GM19351 (cell line): ENCODE results near the gene SEPTIN2.
"Not testable (repeated sequence)": the region's sequence is repeated elsewhere in the genome, so short reads cannot be mapped to it uniquely, and the experiment has no call there.

Experiments used
- ATAC-seq: cut with Tn5 transposase; IDR thresholded peaks from one replicate; pipeline ENCODE4 v1.9.1; 2021; ENCODE audit warnings: mild to moderate bottlenecking, moderate library complexity; ENCODE audit not compliant: unreplicated experiment

SEPTIN2 gene

GRCh38 chr2:241349941-241350340, 34.2 kb downstream of the SEPTIN2 start:
- ATAC-seq = no peak

DNA sequence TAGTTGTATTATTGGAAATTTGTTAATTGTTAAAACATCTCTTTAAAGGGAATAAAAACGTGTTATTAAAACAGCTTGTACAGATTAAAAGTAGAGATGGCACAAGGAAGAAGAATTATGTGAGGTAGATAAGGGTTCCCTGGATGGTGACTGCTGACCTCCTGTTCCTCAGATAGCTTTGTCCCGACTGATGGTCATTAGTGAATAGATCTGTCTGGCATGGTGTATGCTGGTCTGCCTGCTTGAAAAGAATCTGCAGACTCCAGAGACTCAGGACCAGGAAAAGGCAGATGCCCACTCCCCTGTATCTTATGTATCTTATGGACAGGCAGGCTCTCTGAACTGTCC, 34.8 kb downstream of the SEPTIN2 start:
- ATAC-seq = no peak

DNA sequence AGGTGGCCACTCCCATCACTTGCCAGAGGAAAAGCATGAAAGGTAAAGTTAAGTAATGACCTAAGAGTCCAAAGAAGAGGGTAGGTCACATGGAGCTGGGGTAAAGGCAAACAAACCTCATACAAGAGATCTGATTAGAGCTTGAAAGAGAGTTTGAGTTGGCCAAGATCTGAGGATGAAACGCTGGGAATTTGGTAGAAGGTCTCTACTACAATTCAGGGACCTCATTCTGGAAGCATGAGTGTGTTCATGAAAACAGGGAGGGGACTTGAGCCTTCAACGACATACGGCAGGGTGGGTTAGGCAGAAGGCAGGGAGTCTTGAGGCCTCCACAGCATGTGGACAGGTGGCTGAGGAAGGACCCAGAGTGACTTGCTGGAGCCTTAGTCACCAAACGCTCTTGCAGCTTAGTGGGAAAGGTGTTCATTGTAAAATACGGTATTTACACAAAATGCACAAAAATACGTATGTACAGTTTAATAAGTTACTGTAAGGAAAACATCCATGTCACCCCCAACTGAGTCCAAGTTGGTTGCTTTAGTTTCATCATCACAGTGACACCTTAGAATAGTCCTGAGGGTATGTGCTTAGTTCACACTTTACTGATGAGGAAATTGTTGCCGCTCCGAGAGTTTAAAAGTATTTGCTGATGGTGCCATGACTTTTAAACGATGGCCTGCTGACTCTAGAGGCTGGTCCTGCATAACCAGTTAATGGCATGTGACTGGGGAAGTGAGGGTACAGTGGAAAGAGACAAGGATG, 35.3 kb downstream of the SEPTIN2 start:
- ATAC-seq = no peak

DNA sequence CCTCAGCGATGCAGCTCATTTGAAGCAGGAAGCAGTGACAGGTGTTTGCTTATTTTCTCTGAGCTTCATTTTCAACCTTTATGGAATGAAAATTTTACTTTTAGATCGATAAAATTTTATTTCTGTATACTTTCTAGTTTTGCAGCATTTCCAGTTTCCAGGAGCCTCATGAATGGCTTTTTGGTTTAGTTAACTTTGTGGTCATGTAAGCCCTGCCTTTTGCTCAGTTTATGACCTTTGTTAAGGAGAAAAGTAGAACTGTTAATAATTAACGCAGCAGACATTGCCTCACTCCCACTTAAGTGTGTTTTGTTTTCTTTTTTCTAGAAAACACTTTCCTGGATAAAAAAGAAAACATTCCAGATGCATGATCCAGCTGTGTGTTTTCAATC, 35.9 kb downstream of the SEPTIN2 start:
- no peak for ATAC-seq

GRCh38 chr2:241352227-241352626, 36.5 kb downstream of the SEPTIN2 start:
- no peak for ATAC-seq

GRCh38 chr2:241354668-241355658, 39.2 kb downstream of the SEPTIN2 start:
- peak; percentile 43 for ATAC-seq

DNA sequence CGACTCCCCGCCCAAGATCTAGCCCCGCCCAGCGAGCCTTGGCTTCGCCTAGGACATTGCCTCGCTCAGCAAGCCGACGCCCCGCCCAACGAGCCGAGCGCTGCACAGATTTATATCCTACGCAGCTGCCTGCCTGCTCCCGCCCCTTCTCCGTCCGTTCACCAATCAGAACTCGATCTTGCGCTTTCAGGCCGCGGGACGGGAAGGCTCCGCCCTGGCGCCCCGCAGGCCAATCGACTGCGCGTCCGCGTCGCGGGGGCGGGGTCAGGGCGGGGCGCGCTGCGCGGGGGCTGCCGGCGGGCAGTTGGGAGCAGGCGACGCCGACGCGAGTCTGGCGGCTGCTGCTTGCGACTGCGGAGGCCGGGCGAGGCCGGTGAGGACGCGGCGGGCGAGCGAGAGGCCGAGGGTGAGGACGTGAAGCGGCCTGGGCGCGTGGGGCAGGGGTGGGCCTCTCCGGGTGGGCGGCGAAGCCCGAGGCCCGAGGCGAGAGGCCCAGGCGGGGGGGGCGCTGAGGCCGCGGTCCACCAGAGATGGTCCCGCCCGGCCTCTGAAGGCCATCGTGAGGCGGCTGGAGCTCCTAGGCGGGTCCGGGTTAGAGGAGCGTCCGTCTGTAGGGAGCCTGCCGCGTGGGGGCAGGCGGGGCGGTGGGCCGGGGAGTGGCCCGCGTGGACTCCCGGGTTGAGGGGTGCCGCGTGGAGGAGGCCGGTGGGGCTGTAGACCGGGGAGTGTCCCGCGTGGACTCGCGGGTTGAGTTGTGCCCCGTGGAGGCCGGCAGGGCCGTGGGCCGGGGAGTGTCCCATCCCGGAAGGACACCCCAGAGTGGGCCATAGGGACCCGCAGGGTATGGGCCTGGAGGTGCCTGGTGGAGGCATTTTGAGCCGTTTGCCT, 40.5 kb downstream of the SEPTIN2 start, which contains the start of gene FARP2:
TSS of gene FARP2 (plus strand) at position 303 of the 888 bp plus-strand sequence. CDS start 16,823 bp downstream, outside the sequence.
- ATAC-seq = peak; percentile 81

DNA sequence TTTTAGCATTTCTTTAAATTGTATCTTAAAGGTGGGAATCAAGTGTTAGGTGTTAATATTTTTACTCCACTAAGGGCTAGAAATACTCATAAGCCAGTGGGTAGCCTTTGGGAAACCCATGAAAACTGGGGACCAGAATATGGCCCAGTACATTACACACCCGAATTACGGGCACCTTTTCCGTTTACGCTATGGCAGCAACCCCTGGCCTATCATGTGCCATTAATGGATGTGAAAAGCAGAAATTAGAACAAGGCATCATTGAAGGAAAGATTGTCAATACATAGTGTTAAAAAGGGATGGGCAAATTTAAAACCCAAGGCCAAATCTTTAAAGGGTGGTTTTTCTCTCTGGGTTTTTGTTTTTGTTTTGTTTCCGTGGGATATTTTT, 41.1 kb downstream of the SEPTIN2 start:
- no peak for ATAC-seq

DNA sequence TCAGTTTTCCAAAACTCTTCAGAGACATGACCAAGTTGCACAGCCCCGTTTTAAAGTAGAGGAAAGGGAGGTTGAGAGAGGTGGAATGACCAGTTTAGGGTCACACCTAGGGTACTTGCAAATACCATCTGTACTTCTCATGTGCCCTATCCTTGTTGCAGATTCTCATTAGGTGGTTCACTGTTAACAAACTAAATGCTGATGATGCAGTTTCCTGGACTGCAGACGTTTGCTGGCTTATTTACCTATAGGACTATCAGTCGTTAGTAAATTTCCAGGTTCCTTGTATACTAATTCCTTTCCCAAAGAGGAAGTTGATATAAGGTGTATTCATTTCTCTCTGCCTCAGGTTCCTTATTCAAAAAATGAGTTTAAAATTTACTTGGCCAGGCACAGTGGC, 41.8 kb downstream of the SEPTIN2 start:
- no peak for ATAC-seq

- peak; percentile 43 for ATAC-seq
These were observed 42.7 kb downstream of the SEPTIN2 start for GRCh38 chr2:241358470-241358869.

GRCh38 chr2:241359481-241360045, 43.8 kb downstream of the SEPTIN2 start:
- ATAC-seq = no peak

DNA sequence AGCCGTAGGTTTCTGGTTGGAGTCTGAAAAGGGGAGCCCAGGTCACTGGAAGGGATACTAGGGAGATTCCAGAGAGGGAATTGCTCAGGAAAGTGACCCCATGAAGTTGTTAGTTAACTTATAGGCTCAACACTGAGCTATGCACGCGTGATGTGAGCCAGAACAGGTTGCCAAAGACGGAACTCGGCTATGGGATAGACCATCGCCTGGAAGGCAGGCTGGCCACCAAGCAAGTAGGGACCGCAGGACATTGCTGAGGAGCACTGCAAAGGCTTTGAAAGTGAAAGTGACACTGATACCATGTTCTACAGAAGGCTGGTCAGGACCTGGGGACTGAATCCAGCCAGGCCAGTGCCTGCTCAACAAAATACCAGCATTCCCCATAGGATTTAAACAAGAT, 47.7 kb downstream of the SEPTIN2 start:
- ATAC-seq = no peak

GRCh38 chr2:241364781-241365180, 49.1 kb downstream of the SEPTIN2 start:
- ATAC-seq = no peak

DNA sequence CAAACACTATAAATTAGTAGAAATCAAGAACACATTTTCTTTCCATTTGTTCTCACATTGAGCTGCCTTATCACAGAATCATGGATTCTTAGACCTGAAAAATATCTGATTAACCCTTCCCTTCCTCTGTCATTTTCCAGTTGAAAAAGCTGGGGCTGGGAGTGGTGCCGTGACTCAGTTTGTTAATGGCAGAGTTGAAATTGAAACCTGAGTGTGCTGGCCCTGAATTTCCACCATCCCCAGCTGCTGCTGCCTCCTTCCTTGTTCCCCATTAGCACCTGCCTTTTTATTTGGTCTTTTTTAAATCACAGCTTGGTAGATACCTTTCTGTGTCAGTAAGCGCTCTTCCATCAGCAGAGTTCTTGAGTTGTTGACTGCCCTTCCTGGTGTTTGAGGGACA, 51.0 kb downstream of the SEPTIN2 start:
- no peak for ATAC-seq

- no peak for ATAC-seq
These were observed 52.9 kb downstream of the SEPTIN2 start for GRCh38 chr2:241368643-241369042.

- no peak for ATAC-seq
These were observed 56.8 kb downstream of the SEPTIN2 start for GRCh38 chr2:241372361-241372992.

GRCh38 chr2:241373446-241373845, 57.7 kb downstream of the SEPTIN2 start:
- ATAC-seq = no peak

GRCh38 chr2:241373906-241374305, 58.2 kb downstream of the SEPTIN2 start:
- ATAC-seq = not testable (repeated sequence)

DNA sequence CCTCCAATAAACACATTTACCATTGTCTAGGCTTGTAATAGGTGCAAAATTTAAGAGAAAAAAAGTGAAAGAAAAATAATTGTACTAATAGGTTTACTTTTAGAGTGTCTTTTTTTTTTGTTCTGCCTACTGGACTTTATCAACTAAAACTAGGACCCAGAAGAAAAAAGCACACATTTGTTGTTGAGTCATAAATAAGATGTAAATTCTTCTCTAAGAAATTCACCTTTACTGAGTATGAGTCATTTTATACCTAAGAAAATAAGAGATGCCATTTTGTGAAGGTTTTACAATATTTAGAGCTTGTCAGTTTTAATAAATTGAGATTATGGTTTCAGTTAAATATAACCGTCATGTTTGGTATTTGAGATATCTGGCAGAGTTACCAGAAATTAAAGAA, 59.6 kb downstream of the SEPTIN2 start:
- ATAC-seq = no peak

GRCh38 chr2:241376808-241377207, 61.1 kb downstream of the SEPTIN2 start:
- ATAC-seq = no peak
